ENCODE data around the gene ALDOC.
"Not testable (repeated sequence)": the region's sequence is repeated elsewhere in the genome, so short reads cannot be mapped to it uniquely, and the experiment has no call there.

The ALDOC gene

GRCh38 chr17:28576758-28577465 lies at the start of gene ALDOC:
ALDOC (minus strand) TSS chr17:28576895; CDS start chr17:28575532, 1,363 bp downstream.
- DNase-seq = no peak

GRCh38 chr17:28624148-28624547 lies 47.5 kb upstream of the ALDOC start:
- no peak for DNase-seq

GRCh38 chr17:28623696-28624095 lies 47.0 kb upstream of the ALDOC start:
- no peak for DNase-seq

- no peak for DNase-seq
Measured at GRCh38 chr17:28622186-28622585, 45.5 kb upstream of the ALDOC start.

GRCh38 chr17:28620010-28620409 lies 43.3 kb upstream of the ALDOC start:
- DNase-seq = no peak

- no peak for DNase-seq
Measured at GRCh38 chr17:28618464-28618863, 41.8 kb upstream of the ALDOC start.

- DNase-seq = no peak
Measured at GRCh38 chr17:28616281-28616680, 39.6 kb upstream of the ALDOC start.

- no peak for DNase-seq
Measured at GRCh38 chr17:28615260-28615940, 38.7 kb upstream of the ALDOC start.

GRCh38 chr17:28613931-28614381 lies 37.3 kb upstream of the ALDOC start, which contains the start of gene RSKR:
RSKR (minus strand) TSS chr17:28614185; CDS start chr17:28614161, 24 bp downstream.
- no peak for DNase-seq

GRCh38 chr17:28612936-28613872 lies 36.5 kb upstream of the ALDOC start:
- no peak for DNase-seq

GRCh38 chr17:28612531-28612930 lies 35.8 kb upstream of the ALDOC start:
- no peak for DNase-seq

GRCh38 chr17:28610376-28610775 lies 33.7 kb upstream of the ALDOC start:
- DNase-seq = no peak

- DNase-seq = not testable (repeated sequence)
Measured at GRCh38 chr17:28604031-28604430, 27.3 kb upstream of the ALDOC start.

- DNase-seq = peak; percentile 71
Measured at GRCh38 chr17:28599311-28600184, 22.9 kb upstream of the ALDOC start.

- DNase-seq = peak; percentile 86
Measured at GRCh38 chr17:28598799-28599310, 22.2 kb upstream of the ALDOC start, which contains the start of gene SPAG5. SPAG5 (minus strand) TSS chr17:28599025; CDS start chr17:28598946, 79 bp downstream.

- no peak for DNase-seq
Measured at GRCh38 chr17:28598389-28598788, 21.7 kb upstream of the ALDOC start.

- no peak for DNase-seq
Measured at GRCh38 chr17:28597606-28598383, 21.1 kb upstream of the ALDOC start.

GRCh38 chr17:28592260-28592659 lies 15.6 kb upstream of the ALDOC start:
- no peak for DNase-seq

GRCh38 chr17:28585851-28586250 lies 9.2 kb upstream of the ALDOC start:
- DNase-seq = no peak

GRCh38 chr17:28584434-28584833 lies 7.7 kb upstream of the ALDOC start:
- no peak for DNase-seq

GRCh38 chr17:28582513-28582912 lies 5.8 kb upstream of the ALDOC start:
- DNase-seq = no peak

All from KG1 (cell line).